ENCODE data around the gene NODAL.
A peak's percentile ranks its signal among the peaks of the same experiment; 100 is the strongest.

NODAL gene

GRCh38 chr10:70462349-70462984 is 21.0 kb upstream of the NODAL start:
- no peak for DNase-seq

DNA sequence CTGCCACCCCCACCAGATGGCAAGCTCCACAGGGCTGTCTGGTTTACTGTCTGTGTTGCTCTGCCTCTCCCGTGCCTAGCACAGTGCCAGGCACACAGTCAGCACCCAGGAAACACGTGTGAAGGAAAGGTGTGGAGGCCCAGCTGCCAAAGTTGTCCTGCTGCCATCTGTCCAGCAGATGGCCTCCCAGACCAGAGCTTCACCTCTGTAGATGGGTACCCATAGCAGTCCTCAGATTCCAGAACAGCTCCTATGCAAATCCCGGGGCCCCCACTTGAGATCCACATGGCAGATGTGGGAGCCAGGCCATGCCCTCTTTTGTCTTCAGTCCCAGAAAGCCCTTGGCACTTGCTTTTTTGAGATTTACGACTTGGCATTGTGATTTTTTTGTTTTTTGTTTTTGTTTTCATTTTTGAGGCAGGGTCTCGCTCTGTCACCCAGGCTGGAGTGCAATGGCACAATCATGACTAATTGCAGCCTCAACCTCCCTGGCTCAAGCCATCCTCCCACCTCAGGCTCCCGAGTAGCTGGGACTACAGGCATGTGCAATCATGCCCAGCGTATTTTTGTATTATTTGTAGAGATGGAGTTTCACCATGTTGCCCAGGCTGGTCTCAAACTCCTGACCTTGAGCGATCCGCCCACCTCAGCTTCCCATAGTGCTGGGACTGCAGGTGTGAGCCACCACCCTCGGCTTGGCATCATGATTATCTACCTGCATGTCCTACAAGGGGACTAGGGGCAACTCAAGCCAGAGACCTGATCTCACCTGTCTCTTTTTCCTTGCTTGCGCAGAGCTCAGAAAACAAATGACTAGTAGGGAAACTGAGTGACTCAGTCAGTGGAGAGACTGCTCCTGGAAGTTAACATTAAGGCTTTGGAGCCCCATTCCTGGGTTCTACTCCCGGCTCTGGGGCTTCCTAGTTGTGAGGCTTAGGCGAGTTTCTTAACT is 20.2 kb upstream of the NODAL start:
- DNase-seq, result peak; percentile 36

DNA sequence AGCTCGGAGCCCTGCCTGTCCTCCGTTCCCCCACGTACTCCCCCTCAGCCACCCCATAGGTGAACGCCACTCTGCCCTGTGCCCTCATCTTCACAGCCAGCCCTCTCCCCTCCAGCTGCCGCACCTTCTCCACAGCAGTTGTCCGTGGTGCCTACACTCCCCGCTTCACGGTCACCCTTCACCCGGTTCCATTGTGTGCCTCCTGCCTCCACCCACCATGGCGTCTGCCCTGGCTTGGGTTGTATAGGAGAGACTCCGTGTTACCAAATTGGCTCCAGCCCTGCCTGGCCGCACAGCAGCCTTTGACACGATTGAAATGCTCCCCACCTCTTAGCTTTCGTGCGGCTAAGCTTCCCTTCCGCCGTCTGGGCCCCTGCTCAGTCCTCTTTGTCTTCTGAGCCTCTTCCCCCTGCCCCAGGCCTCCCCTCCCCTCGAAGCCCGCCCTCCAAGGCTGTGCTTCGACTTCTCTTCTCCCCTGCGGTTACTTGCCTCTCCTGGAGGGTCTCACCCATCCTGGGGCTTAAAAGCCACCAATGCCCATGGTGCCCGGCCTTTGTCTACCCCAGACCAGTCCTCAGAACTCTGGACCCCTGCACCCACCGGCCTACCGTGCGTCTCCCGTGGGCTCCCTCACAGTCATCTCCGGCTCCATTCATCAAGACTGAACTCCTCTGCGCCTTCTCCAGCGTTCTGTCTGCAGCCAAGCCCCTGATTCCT is 18.5 kb upstream of the NODAL start:
- DNase-seq, result no peak

DNA sequence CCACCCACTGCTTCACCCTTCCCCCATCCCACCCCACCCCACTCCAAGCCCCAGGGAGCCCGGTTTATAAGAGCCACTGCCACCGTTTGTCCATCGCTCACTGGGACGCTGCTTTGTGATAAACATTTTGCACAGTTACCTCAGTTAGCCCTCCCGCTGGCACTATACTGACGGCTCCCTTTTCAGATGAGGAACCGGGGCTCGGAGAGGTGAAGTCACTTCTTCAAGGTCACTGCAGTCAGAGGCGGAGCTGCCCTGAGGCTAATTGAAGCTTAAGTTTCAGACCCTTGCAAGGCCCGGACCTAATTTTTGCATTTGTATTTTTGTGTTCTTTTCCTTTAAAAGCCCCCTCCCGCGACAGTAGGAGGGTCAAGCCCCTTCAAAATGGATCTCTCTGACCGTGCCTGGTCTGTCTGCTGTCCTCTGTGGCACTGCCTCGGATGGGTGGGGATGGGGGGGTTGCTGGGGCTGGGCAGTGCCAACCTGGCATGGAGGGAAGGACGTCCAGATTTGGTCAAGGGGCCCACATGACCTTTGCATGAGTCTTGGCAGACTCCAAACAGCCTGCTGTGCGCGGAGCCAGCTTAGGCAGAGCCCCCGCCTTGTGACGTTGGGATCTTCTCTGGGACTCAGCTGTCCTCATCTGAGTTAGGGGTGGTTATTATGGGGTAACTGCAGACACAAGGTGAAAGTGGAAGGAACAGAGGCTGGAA is 17.7 kb upstream of the NODAL start:
- no peak for DNase-seq

DNA sequence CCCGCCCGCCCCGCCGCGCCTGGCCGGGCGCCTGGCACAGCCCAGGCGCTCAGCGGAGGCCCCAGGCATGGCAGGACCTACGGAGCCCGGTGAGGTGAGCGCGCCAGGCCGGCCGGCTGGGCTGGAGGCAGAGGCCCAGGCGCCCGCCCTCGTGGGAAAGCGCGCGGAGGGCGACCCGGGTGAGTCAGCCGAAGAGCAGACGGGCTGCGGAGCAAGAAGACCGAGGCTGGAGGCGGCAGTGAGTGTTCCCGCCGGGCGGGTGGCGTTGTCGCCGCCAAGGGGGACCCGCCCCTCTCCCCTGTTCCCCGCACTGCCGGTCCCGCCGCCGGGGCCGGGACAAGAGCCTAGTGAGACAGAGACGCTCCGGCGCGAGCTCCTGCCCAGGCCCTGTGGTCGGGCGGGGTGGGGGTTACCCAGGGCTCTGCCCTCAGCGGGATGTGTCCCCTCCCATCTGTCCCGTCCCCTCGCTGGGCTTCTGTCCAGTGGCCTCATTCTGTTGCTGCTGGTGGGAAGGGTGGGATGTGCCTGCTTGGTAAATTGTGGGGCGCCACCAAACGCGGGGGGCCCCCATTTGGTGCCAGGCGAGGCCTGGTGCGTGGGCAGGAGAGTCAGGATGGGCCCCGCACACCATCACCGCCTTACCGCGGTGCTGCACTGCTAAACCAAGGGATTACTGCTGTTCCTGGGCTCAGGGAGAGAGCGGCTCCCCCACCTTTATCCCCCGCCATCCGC is 17.0 kb upstream of the NODAL start:
- DNase-seq, result no peak

DNA sequence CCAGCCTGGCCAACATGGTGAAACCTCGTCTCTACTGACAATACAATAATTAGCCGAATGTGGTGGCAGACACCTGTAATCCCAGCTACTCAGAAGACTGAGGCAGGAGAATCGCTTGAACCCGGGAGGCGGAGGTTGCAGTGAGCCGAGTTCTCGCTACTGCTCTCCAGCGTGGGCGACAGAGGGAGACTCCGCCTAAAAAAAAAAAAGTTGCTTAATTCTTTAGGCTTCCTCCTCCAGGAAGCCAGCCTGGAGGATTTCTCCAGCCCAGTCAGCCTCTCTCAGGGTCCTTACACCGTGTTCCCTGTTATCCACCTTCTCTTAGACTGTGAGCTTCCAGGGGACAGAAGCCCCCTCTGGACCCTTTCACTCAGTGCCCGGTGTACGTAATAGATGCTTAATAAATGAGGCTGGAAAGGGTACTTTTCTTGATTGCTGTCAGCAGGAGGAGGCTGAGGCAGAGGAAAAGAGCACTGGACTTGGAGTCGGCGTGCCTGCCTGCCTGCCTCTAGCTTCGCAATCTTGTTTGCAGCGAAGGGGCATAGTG is 16.4 kb upstream of the NODAL start:
- DNase-seq, result no peak

DNA sequence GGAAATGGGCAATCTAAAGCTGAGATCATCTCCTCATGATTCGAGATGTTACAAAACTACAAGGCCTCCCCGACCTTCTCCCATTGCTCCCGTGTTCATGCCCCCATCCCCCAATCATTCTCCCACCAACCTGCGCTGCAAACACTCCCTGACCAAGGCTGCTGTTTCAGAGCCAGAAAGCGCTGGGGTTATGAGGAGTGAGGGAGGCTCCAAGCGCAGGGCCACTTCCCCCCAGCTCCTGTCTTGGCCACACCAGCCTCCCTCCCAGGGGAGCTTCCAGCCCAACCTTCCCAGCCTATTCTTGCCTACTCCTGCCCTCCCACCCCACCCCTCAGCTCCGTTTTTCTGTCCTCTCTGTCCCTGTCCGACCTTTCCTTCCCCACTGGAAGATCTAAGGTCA is 14.7 kb upstream of the NODAL start:
- no peak for DNase-seq

DNA sequence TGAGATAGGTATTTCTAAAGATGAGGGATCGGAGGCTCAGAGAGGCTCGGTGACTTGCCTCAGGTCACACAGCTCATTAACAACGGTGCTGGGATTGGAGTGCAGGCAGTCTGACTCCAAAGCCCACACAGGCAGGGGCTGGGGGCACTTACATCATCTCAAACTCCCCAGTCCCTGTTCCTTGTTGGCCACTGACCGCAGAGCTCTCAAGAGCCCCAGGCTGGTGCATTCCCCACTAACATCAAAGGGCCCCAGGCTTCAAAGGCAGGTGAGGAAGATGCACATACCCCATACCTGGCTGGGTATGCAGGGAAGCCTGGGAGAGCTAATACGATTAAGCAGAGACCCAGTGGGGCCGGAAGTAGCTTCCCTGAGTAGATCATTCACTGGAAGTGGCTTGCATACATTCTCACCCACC is 13.7 kb upstream of the NODAL start:
- DNase-seq, result no peak

GRCh38 chr10:70448236-70448635 is 6.8 kb upstream of the NODAL start:
- no peak for DNase-seq

GRCh38 chr10:70445718-70446657 is 4.5 kb upstream of the NODAL start:
- DNase-seq, result no peak

- DNase-seq, result no peak
Observed at GRCh38 chr10:70444744-70445143, 3.3 kb upstream of the NODAL start.

GRCh38 chr10:70442332-70442988 is 979 bp upstream of the NODAL start:
- DNase-seq, result no peak

DNA sequence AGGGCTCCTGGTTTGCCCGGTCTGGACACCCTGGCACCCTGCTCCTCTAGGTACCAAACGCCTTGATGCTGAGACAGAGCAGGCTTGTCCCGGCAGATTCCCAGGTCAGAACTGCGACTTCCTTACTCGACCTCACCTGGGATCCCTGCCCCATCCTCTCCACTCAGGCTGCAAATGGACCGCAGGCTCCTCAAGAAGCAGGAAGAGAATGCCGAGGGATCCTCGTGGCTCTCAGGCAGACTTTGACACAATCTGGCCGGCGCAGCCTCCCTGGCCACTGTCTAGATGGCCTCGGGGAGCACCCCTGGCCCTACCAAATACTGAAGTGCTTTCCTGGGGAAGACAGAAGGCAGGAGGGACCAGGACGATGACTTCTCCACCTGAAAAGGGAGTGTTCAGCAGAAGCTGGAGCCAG is 421 bp upstream of the NODAL start:
- no peak for DNase-seq

DNA sequence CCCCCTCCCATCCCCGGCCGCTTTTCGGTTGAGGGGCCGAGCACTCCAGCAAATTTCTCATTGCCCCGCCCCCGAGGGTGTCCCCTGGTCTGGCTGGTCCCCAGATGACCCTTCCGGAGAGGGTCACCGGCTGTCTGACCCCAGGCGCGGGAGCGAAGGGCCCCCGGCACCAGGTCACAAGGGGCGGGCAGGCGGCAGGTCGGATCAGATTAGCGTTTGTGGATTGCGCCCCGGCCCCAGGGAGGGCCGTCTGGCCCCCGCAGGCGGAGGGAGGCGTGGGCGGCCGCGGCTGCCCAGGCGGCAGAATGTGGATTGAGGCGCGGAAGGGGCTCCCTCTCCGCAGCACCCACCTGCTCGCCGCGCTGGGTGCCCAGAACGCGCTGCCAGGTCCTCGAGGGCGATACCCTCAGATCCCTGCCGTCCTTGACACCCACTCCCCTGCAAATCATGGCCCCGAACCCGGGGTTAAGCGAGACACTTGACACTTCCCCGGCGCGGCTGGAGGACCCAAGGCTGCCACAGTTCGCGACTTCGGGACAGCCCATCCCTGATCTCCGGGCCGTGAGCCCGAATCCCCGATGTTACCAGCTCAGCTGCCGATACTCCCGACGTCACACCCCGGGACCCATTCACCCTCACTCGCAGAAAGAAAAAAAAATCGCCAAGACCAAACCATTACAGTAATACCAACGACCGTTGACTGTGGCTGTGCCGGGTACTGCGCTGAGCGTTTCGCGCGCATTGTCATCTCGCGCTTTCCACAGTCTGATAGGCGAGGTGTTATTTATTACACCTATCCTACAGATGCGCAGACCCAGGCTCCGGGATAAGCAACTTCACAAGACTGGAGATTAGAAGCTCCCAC is 953 bp downstream of the NODAL start:
- no peak for DNase-seq

DNA sequence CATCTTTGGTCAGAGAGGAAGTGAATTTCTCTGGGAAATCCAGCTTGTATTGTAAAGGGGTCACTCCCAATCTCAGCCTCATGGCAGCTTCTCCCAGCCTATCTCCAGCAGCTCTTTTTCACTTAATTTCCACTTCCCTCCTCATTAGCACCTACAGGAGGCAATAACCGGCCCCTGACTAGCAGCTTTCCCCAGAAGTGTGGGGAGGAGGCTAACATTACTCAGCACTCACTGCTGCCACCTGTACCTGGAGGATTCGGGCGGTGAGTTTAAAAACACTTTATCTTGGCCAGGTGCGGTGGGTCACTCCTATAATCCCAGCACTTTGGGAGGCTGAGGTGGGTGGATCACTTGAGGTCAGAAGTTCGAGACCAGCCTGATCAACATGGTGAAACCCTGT is 3.8 kb downstream of the NODAL start:
- no peak for DNase-seq

- DNase-seq, result no peak
Observed at GRCh38 chr10:70435241-70436085, 6.0 kb downstream of the NODAL start.

DNA sequence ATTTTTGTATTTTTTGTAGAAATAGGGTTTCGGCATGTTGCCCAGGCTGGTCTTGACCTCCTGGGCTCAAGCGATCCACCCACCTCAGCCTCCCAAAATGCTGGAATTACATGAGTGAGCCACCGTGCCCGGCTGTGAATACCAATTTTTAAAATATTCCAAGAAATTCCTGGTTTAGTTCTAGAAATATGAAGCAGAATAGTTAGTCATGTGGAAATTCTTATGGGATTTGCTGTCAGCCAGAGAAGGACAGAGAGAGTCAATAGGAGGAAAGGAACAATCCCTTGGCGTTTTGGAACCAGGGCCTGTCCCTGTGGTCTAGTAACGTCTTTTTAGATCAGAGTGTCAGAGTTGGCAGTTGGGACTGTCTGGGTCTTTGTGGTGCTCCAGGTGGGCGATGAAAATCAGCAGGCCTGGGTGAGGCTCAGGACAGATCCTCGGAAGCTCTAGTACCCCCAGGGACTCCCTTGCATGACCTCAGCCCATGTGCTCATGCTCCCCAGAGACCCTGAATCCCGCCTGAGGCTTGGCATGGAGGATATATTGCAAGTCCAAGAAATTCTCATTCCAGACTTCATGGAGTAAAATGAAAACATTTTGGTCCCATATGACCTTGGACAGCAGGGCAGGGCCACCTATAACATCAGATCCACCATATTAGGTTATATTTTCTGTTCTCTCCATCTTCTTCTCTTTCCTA is 7.8 kb downstream of the NODAL start:
- DNase-seq, result no peak
